Kidney (tissue), 14 donors: Measurements from ENCODE around the gene PITX2. TPM values are rescaled to one million over a fixed set of nuclear protein-coding genes. Genes with fewer than 3 reads are reported as not detected.
A peak's percentile ranks its signal among the peaks of the same experiment; 100 is the strongest.

Experiments
- DNase-seq, 5 donors: peaks; one replicate each; pipeline ENCODE4 v3.0.0-alpha.2; 2013 to 2020
- FAIRE-seq: peaks from 2 replicates; lab custom pipeline; 2012; peaks lifted over from hg19 to GRCh38; lab: Jason Lieb, UNC
- H3K27ac ChIP-seq, 2 donors: one replicate each; pipeline ENCODE4 v1.7.0; 2013; ENCODE audit warnings: low read depth in 2 of 2, low read length in 2 of 2, inconsistent platforms in 1 of 2
- H3K27me3 ChIP-seq: one replicate; pipeline ENCODE4 v1.7.1; 2013; ENCODE audit warnings: low read length, inconsistent platforms; ENCODE audit not compliant: control insufficient read depth, insufficient read depth
- H3K36me3 ChIP-seq, 3 donors: one replicate each; pipeline versions ENCODE4 v1.7.0 to v1.7.1; 2013; ENCODE audit warnings: low read length in 3 of 3, control low read depth in 1 of 3, inconsistent platforms in 1 of 3; ENCODE audit not compliant: insufficient read depth in 3 of 3, control insufficient read depth in 2 of 3
- H3K4me1 ChIP-seq, 3 donors: one replicate each; pipeline versions ENCODE4 v1.7.0 to v1.7.1; 2013; ENCODE audit warnings: low read length in 3 of 3, inconsistent platforms in 1 of 3, low read depth in 1 of 3; ENCODE audit not compliant: control insufficient read depth in 2 of 3, insufficient read depth in 2 of 3
- H3K4me3 ChIP-seq, 3 donors: one replicate each; pipeline versions ENCODE4 v1.7.0 to v1.8.1; 2013; ENCODE audit warnings: low read length in 3 of 3, control low read depth in 1 of 3, inconsistent platforms in 1 of 3
- H3K9ac ChIP-seq, 3 donors: one replicate each; pipeline versions ENCODE4 v1.7.0 to v1.7.1; 2013; ENCODE audit warnings: low read length in 3 of 3, control low read depth in 1 of 3, inconsistent platforms in 1 of 3
- H3K9me3 ChIP-seq, 3 donors: one replicate each; pipeline versions ENCODE4 v1.7.0 to v1.7.1; 2013; ENCODE audit warnings: low read length in 3 of 3, control low read depth in 1 of 3, inconsistent platforms in 1 of 3; ENCODE audit not compliant: control insufficient read depth in 2 of 3, insufficient read depth in 1 of 3
- intact Hi-C: fragments of 100-400 bp; cut with DNase I; formaldehyde crosslinking; loops from one replicate; pipeline ENCODE4 v1.11.1; 2022
- polyA plus RNA-seq: library from polyadenylated mRNA; stranded (reverse); fragments of 350-450 nt; fragmentation: Illumina TruSeq; extraction: RNeasy Lipid Tissue Mini Kit (QIAGEN cat#74804); gene quantifications from one replicate; pipeline ENCODE4 v1.2.3, GENCODE V29; 2014; ENCODE audit warnings: low read depth, low replicate concordance; ENCODE audit not compliant: insufficient read depth
- total RNA-seq: library from RNA; stranded (reverse); fragmentation: NEBNext Ultra II Directional; extraction: Animal tissue kit (Norgen Biotek cat#: 25700); gene quantifications from one replicate; pipeline ENCODE4 v1.2.1, GENCODE V29; 2021
- TF ChIP-seq, protein P1 (sequence below): IDR thresholded peaks from 3 replicates; pipeline ENCODE4 v1.5.1; 2012; ENCODE audit warnings: mild to moderate bottlenecking, moderate library complexity, borderline replicate concordance; ENCODE audit not compliant: insufficient read depth; ENCODE audit errors: extremely low read depth
- donor health status: control.
- donor health status: control.
- donor health status: control.
- donor health status: control.
- donor health status: control.
- donor health status: DM: yes; HTN: yes; CAD: no.
- donor health status: Normal renal cell carcinoma (clear cell type).

The PITX2 gene
- total and polyA plus RNA-seq, 2 donors from 2014 or later, result 0.71 to 3.2 TPM

GRCh38 chr4:110636680-110637407 is 14.0 kb upstream of the PITX2 start:
- Histone ChIP-seq H3K36me3 (no peaks in the 10 kb centered on the region), H3K9ac (no peak overlapping the region), H3K27me3 (peaks cover 87% of the 10 kb centered on the region), H3K4me3 (peak overlapping the region in 1 of 3 donors; percentile 26), H3K9me3 (no peaks in the 10 kb centered on the region), H3K4me1 (peaks cover 0 to 11% (median 0%) of the 10 kb centered on the region in 3 donors), H3K27ac (no peak overlapping the region)
- TF ChIP-seq, protein P1, sequence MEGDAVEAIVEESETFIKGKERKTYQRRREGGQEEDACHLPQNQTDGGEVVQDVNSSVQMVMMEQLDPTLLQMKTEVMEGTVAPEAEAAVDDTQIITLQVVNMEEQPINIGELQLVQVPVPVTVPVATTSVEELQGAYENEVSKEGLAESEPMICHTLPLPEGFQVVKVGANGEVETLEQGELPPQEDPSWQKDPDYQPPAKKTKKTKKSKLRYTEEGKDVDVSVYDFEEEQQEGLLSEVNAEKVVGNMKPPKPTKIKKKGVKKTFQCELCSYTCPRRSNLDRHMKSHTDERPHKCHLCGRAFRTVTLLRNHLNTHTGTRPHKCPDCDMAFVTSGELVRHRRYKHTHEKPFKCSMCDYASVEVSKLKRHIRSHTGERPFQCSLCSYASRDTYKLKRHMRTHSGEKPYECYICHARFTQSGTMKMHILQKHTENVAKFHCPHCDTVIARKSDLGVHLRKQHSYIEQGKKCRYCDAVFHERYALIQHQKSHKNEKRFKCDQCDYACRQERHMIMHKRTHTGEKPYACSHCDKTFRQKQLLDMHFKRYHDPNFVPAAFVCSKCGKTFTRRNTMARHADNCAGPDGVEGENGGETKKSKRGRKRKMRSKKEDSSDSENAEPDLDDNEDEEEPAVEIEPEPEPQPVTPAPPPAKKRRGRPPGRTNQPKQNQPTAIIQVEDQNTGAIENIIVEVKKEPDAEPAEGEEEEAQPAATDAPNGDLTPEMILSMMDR, result no peak
- FAIRE-seq (no peak), DNase-seq (peak; percentile 51 to 80 (median 73))
- intact Hi-C loops, result no loop called here

- H3K27ac ChIP-seq, result no peak overlapping the region
- no peak for FAIRE-seq
- peak in 2 of 5 donors; percentile 11 to 48 for DNase-seq
- TF ChIP-seq, protein P1, result no peak
- intact Hi-C loops, result no loop called here
- peaks cover 83% of the 10 kb centered on the region for H3K27me3 ChIP-seq
- no peaks in the 10 kb centered on the region for H3K36me3 ChIP-seq
- H3K4me3 ChIP-seq, result no peak overlapping the region
- H3K4me1 ChIP-seq, result peaks cover 0 to 15% (median 0%) of the 10 kb centered on the region in 3 donors
- H3K9me3 ChIP-seq, result no peaks in the 10 kb centered on the region
- H3K9ac ChIP-seq, result no peak overlapping the region
Measured at GRCh38 chr4:110636171-110636679, 13.3 kb upstream of the PITX2 start.

DNA sequence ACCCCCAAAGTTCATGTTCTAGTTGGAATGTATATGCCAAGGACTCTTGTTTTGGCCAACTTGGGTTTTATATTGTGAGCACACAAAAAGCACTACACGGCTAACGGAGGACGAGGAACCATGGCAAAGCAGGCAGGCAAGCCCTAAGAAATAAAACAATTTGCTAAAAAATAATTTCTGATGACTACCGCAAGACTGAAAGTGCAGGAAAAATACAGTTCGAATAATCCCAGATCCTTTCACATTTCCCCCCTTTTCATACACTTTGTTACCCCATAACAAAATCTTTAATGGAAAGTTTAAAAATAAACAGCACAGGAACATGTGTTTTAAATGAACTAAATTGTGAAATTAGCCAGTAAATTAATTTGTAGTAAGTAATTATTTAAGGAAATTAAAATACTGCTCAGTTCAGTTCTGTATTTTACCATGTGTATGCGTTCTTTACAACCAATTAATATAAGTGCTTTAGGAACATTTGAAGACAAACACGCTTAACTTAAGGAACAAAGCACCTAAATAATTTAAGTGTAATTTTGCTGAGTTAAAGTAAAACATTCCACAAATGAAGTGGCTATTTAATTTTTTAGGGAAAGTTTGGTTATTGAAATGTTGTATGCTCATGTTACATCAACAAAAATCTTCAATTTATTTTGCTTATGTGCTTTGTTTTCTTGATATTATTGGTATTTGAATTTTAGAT is 12.4 kb upstream of the PITX2 start:
- Histone ChIP-seq H3K9ac (no peak overlapping the region), H3K27ac (no peak overlapping the region), H3K9me3 (no peaks in the 10 kb centered on the region), H3K36me3 (no peaks in the 10 kb centered on the region), H3K4me1 (peaks cover 0 to 17% (median 0%) of the 10 kb centered on the region in 3 donors), H3K27me3 (peaks cover 82% of the 10 kb centered on the region), H3K4me3 (no peak overlapping the region)
- DNase-seq (peak in 2 of 5 donors; percentile 9 to 47), FAIRE-seq (peak; percentile 35)
- TF ChIP-seq, protein P1, result no peak
- intact Hi-C loops, result no loop called here
